ENCODE measurements around the gene ANGPTL2. TPM values are rescaled to one million over a fixed set of nuclear protein-coding genes. Genes with fewer than 3 reads are reported as not detected.

ANGPTL2 gene
- total and polyA plus RNA-seq, 2 of the 4 experiments (the other 2 are of a cell fraction) = 9.5 to 25.1 TPM

DNA sequence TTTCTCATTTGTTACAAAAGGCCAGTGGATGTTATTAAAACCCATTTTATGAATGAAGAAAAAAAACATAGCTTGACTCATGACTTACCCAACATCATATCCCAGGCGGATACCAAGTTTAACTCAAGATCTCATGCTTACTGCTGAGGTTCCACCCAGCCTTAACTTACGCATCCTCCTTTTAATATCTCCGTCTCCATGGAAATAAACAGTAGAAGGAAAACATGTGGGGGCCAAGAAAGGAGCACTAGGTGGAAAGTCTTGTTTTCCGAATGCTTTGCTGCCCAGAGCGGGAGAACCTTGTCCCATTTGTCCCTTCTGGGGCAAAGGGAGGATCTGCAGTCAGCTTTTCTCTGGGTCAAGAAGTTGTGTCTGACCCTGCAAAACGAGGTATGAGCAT, 44.1 kb downstream of the ANGPTL2 start:
- H3K18ac ChIP-seq (ENCODE audit: low read depth, low read length) = no peak overlapping the region
- H3K9me1 ChIP-seq (ENCODE audit: insufficient read depth, low read length) = peaks cover 2% of the 10 kb centered on the region; the same call in 1 of the 2 replicates
- DNase-seq = no peak
- H2BK5ac ChIP-seq (ENCODE audit: low read depth, low read length, poor library complexity, severe bottlenecking) = no peak overlapping the region
- no peak overlapping the region for H3K9ac ChIP-seq (ENCODE audit: low read depth, low read length)
- WGBS, 2 experiments (ENCODE audit: extremely low coverage in 2 of 2, insufficient read length in 1 of 2) = no CpG with 5 or more reads among the region's 6 CpGs
- ChIA-PET CTCF (no interaction called here), POLR2A (ENCODE audit: unreplicated experiment) (interaction anchor here (0.6 kb wide), 1 partner anchor 487 kb away, joined by 7 read pairs; no protein-coding TSS in a partner anchor)
- H3K36me3 ChIP-seq (ENCODE audit: control insufficient read depth, insufficient read depth, low read length) = no peaks in the 10 kb centered on the region
- H3K79me1 ChIP-seq (ENCODE audit: low read depth in 1 of 2, low read length in 2 of 2) = no peaks in the 10 kb centered on the region
- TF ChIP-seq NFE2L2 (IDR thresholded peaks at IDR 0.05; ENCODE audit: low read depth, low read length) (no peak), ELK1 (IDR thresholded peaks at IDR 0.05; ENCODE audit: borderline replicate concordance, low read depth, low read length) (no peak), SMC3 (IDR thresholded peaks at IDR 0.05; ENCODE audit: low read depth, low read length) (no peak), RCOR1 (IDR thresholded peaks at IDR 0.05; ENCODE audit: insufficient replicate concordance, low read length) (no peak), CHD1 (IDR thresholded peaks at IDR 0.05; ENCODE audit: low read depth, low read length) (no peak), MAZ (IDR thresholded peaks at IDR 0.05; ENCODE audit: borderline replicate concordance, low read depth, low read length) (no peak), CEBPB (IDR thresholded peaks at IDR 0.05; ENCODE audit: low read depth, low read length) (no peak), MXI1 (IDR thresholded peaks at IDR 0.05; ENCODE audit: borderline replicate concordance, low read depth, low read length) (no peak), BHLHE40 (IDR thresholded peaks at IDR 0.05; ENCODE audit: low read depth, low read length) (no peak), RFX5 (IDR thresholded peaks at IDR 0.05; ENCODE audit: low read depth, low read length) (no peak), FOS (IDR thresholded peaks at IDR 0.05; ENCODE audit: low read depth, low read length) (no peak), MAFK (IDR thresholded peaks at IDR 0.05; ENCODE audit: low read depth, low read length) (no peak), POLR2A (IDR thresholded peaks at IDR 0.05; ENCODE audit: low read depth, low read length) (no peak), USF2 (IDR thresholded peaks at IDR 0.05; ENCODE audit: low read depth, low read length) (no peak), RAD21 (IDR thresholded peaks at IDR 0.05; ENCODE audit: low read length) (no peak)
- TF ChIP-seq, protein P1, sequence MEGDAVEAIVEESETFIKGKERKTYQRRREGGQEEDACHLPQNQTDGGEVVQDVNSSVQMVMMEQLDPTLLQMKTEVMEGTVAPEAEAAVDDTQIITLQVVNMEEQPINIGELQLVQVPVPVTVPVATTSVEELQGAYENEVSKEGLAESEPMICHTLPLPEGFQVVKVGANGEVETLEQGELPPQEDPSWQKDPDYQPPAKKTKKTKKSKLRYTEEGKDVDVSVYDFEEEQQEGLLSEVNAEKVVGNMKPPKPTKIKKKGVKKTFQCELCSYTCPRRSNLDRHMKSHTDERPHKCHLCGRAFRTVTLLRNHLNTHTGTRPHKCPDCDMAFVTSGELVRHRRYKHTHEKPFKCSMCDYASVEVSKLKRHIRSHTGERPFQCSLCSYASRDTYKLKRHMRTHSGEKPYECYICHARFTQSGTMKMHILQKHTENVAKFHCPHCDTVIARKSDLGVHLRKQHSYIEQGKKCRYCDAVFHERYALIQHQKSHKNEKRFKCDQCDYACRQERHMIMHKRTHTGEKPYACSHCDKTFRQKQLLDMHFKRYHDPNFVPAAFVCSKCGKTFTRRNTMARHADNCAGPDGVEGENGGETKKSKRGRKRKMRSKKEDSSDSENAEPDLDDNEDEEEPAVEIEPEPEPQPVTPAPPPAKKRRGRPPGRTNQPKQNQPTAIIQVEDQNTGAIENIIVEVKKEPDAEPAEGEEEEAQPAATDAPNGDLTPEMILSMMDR (conservative IDR thresholded peaks at IDR 0.05; ENCODE audit: low read depth, low read length) = no peak
- BruUV-seq (replicated peaks) = no TSS peak
- no peaks in the 10 kb centered on the region for H3K27me3 ChIP-seq (ENCODE audit: control insufficient read depth, insufficient read depth, low read length)
- no peak overlapping the region for H2BK120ac ChIP-seq (ENCODE audit: low read depth, low read length)
- no peak overlapping the region for H3K4ac ChIP-seq (ENCODE audit: low read depth, low read length)
- no peak overlapping the region for H3K56ac ChIP-seq (ENCODE audit: extremely low read depth, insufficient read depth, low read length)
- dilution Hi-C loops (cut with HindIII; ENCODE audit: low sequenced_read_pairs, unreplicated experiment) = no loop called here
- H4K8ac ChIP-seq (ENCODE audit: low read depth in 2 of 2, low read length in 2 of 2) = no peak overlapping the region
- ATAC-seq (ENCODE audit: low read depth) = no peak
- H3K4me3 ChIP-seq (ENCODE audit: insufficient read depth, low read depth, low read length) = no peak overlapping the region
- no peak overlapping the region for H2AK9ac ChIP-seq (replicated peaks; ENCODE audit: low read depth, low read length, poor library complexity)
- in situ Hi-C loops (cut with MboI; ENCODE audit: low sequenced_read_pairs) = no loop called here
- H2BK20ac ChIP-seq (ENCODE audit: low read depth, low read length) = no peak overlapping the region
- H2AK5ac ChIP-seq (ENCODE audit: low read depth, low read length) = no peak overlapping the region
- H3K4me2 ChIP-seq (ENCODE audit: low read depth, low read length) = no peak overlapping the region
- no peaks in the 10 kb centered on the region for H4K20me1 ChIP-seq (ENCODE audit: insufficient read depth, low read length)
- peaks cover 11% of the 10 kb centered on the region for H3K4me1 ChIP-seq (ENCODE audit: control insufficient read depth, insufficient read depth, low read length)
- H2AFZ ChIP-seq (replicated peaks; ENCODE audit: low read length, poor library complexity) = no peak overlapping the region
- H3K27ac ChIP-seq (ENCODE audit: insufficient read depth, low read length) = no peak overlapping the region
- intact Hi-C loops (cut with micrococcal nuclease) = no loop called here
- H4K5ac ChIP-seq (ENCODE audit: low read depth, low read length) = no peak overlapping the region
- H3K23ac ChIP-seq (ENCODE audit: low read depth, low read length) = no peak overlapping the region
- no peak overlapping the region for H3K14ac ChIP-seq (replicated peaks; ENCODE audit: low read depth, low read length)
- 0 out of 2 replicates have a peak, but pooled peaks cover 2% of the 10 kb centered on the region for H3K9me3 ChIP-seq (ENCODE audit: control insufficient read depth, insufficient read depth, low read length)
- H2BK15ac ChIP-seq (ENCODE audit: low read depth, low read length) = no peak overlapping the region
- no peak overlapping the region for H4K91ac ChIP-seq (ENCODE audit: insufficient read depth, low read depth, low read length)
